HG02610 (cell line): ENCODE measurements around the gene TFEB.

Source experiments
- ATAC-seq: cut with Tn5 transposase; IDR thresholded peaks from one replicate; pipeline ENCODE4 v1.9.1; 2021; ENCODE audit warnings: mild to moderate bottlenecking, moderate library complexity; ENCODE audit not compliant: unreplicated experiment

TFEB gene

DNA sequence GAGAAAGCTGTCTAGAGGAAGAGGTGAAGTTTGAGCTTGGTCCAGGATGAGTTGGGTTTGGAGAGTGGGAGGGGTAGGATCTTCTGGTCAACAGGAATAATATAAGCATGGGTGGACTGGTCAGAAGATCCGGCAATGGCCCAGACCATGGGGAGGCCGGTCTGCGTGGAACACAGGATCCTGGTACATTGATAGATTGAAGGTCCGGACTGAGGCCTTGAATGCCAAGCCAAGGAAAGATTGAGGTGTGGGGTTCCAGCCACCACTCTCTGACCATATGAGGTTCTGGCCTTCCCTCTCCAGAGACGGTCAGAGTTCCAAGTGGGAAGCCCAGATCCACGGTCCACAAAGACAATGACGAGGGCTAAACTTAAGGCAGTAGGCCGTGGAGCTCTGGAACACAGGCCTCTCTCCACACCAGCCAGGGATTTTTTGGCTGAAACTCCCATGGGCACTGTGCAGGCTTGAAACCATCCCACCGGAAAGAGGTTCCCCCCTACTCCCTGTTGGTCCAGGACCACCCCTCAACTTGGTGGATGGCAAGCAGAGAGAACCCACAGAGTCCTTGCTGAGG, 94.0 kb downstream of the TFEB start:
- no peak for ATAC-seq

DNA sequence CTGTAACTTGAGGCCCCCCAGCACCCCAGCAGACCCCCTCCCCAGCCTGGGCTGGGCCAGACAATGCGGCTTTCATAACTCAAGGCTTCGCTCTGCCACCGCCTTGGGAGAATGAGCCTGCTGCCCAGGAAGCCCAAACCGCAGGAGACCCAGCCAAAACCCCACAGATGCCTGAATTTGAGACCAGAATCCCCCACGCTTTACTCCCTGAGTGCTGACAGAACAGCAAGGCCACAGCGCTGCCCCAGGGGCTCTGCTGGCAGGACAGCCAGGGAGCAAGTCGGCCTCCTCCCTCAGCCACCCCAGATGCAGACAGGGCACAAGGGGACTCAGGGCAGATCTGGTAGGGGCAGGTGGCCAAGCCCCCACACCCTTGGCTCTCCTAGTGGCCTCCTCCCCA, 95.0 kb downstream of the TFEB start:
- no peak for ATAC-seq

DNA sequence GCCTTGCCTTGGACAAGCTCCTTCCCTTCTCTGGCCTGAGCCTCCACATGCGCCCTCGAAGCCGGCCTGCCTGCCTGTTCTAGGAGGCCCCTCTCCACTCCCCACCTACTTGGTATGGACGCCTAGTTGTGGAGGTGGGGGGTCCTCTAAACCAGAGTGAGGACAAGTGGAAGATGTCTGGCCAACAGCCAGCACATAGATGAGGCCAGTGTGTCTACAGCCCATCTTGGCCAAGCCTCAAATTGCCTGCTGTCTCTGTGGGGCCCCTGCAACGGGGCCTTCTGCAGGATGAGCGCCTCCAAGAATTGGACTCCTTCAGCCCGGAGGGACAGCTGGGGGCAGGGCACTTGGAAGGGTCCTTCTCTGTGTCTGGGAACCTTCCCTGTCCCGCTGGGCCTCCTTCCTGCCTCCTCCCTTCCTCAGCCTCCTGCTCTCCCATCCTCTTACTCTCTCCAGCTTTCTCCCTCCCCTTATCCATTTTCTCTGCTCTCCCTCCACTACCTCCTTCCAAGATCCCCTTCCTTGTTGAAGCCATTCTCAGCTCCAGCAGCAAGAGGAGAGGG, 95.5 kb downstream of the TFEB start:
- no peak for ATAC-seq

DNA sequence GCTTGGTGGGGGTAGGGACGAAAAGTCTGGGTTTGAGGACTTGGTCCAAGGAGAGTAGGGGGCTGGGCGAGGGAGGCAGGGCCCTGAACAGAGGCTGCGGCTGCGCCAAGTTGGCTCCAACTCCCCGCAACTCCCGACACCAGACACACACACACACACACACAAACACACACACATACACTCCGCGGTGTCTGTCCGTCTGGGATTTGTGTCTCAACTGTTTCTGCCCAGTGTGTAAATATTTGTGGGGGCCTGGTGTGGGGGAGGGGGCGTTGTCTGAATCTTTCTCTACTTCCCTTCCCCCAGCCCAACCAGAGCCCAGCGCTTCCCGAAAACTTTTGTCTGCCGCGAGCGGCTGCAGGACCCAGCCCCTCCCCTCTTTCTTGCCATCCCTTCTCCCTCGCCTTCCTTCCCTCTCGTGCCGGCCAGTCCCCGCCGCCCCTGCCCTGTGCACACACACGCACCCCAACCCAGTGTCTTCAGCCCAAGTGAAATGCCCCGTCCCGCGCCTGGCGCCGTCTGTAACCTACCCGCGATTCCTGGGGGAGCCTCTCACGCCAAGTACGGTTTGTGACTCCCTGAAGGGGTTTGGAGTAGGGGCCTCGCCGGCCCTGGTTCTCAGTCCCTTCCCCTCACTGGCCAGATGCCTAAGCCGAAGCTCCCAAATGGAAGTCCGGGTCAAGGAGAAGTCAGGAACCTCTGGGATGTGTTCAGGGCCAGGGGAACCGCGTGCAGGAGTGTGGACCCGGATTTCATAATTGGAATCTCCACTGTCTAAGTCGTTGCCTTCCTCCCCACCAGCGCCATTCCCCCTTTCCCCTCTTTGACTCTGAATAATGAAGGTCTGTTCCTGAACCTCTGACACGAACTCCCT, 96.2 kb downstream of the TFEB start:
- ATAC-seq: no peak

DNA sequence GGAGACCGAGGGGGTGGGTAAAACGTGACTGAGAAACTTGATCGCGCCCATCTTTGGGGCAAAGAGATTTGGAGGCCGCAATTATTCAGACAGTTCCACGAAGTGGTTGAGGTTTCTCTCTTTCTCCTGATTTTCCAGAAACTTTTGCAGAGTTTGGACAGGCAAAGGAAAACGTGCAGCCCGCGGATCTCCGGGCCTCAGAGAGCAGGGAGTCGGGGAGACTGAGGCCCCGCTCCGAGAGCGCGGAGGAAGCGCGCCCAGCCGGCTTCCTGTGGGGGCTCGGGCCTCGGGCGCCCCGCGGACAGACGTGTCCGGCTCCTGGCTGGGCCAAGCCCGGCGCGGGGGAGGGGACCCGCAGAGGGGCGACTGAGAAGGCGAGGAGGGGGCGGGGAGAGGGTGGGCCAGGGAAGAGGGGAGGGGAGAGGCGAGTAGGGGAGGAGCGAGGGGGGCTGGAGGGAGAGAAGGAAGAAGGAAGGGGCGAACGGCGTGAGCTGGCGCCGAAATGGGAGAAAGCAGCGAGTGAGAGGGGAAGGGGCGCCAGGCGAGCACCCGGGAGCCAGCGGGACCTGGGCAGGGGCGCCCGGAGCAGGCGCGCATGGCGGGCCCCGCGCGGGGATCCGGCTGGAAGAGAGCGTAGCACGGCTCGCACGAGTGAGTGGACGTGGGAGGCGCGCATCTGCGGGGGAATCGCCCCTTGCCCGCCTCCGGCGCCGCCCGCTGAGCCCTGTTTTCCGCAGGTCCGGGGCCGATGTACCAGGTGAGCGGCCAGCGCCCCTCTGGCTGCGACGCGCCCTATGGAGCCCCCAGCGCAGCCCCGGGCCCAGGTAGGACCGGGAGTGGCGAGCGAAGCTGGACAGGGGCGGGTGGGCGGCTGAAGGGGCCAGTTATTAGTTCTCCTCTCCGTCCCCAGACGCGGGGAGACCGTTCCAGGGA, 97.1 kb downstream of the TFEB start, which contains the start of gene MDFI:
TSS of gene MDFI (plus strand) at position 467 of the 933 bp plus-strand sequence. CDS start at position 749, 282 bp downstream.
- no peak for ATAC-seq

DNA sequence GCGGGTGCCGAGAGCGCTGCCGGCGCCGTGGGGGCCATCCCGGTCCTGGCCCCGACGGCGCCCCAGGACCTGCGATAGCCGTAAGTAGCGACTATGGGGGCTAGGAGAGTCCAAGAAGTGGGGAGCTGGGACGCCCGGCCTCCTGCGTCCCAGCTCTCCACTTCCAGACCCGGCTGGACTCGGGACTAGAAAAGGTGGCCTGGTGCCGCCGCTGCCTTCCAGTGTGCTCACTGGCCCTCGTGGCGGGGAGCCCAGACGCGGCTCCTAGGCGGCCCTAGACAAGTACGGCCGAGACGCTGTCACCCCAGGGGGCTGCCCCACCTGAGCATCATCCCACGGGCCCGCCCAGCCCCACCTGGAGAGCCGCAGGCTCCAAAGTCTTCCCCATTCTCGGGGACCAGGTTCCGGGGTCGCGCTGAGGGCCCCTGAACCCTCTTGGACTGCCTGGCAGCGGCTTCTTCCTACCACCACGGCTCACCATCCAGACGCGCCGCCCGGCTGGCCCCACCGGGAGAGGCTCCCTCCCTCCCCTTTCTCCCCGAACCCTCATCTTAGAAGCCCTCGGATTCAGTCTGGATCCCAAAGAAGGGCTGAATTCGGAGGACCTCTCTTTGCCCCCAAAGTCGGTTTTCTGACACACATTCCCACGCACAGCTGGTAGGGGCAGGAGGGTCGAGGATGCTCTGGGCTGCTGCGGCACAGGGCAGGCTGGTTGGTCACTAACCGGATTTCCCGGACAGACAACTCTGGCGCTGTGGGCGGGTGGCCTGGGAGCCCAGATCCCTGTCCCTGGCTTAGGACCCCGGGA, 98.0 kb downstream of the TFEB start:
- ATAC-seq: no peak

DNA sequence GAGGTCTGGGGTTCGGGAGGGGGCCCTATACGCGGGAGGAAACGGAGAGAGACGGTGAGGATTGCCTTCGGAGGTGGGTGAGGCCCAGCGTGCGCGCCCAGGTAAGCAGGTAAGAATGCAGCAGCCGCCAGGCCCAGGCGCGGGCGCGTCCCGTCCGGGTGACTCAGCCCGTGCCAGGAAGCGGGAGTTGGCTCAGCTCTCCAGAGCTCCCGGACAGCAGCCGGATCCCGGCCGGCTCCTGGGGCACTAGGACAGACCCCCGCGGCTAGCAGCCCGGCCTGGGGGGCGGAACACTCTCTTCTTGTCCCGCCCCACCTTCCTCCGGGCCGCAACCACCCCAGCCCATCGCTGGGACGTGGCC, 98.6 kb downstream of the TFEB start:
- ATAC-seq: no peak

DNA sequence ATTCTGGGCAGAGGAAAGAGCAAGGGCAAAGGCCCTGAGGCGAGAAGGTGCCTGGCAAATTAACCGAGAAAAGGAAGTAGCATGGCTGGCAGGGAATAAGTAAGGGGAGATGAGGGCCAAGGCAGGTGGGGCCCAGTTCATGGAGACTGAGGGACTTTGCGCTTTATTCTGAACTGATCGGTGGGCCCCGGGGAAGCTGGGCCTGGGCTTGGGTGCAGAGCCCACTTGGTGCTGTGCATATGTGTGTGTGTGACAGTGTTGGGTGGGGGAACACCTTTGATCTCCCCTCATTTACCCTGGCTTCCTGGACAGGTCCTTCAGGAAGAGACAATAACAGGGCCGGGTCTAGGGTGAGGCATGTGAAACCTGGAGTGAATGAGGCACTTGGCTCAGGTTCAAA, 100.0 kb downstream of the TFEB start:
- no peak for ATAC-seq

DNA sequence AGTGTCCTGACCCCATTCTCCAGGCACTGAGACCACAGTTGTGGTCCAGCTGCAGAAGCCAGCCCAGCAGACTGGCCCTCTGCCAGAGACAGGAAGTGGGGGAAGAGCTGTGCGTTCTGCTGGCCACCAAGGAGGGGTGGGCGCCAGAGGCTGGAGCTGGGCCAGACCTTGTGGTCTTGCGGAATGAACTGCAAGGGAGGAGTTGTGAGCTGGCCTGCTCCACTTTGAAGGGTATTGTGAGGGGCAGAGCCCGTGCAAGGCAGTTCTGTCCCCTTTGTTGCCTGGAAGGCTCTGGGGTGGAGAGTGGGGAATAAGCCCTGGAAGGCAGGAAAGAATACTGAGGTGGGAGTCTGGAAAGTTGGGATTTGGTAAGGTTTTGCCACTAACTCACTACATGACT, 100.8 kb downstream of the TFEB start:
- no peak for ATAC-seq
